Tibial nerve (tissue), 4 donors: Measurements from ENCODE around the gene SYNGAP1. TPM values are rescaled to one million over a fixed set of nuclear protein-coding genes. Genes with fewer than 3 reads are reported as not detected.
"Not testable (repeated sequence)": the region's sequence is repeated elsewhere in the genome, so short reads cannot be mapped to it uniquely, and the experiment has no call there.

ENCODE experiments used
- DNase-seq, 2 donors: peaks; one replicate each; pipeline ENCODE4 v3.0.0-alpha.2; 2019; ENCODE audit warnings: low spot score in 2 of 2
- H3K27ac ChIP-seq, 4 donors: fragments of 200-600 bp; sonication (generic) in 3 of 4; one replicate each; pipeline ENCODE4 v1.5.1; 2017 to 2019; ENCODE audit warnings: mild to moderate bottlenecking in 1 of 4
- H3K27me3 ChIP-seq, 2 donors: fragments of 200-600 bp; sonication (generic) in 1 of 2; one replicate each; pipeline versions ENCODE4 v1.5.1 to v1.6.0; 2017 to 2019
- H3K36me3 ChIP-seq, 3 donors: fragments of 200-600 bp; sonication (generic); one replicate each; pipeline ENCODE4 v1.5.1; 2018 to 2019
- H3K4me1 ChIP-seq, 4 donors: fragments of 200-600 bp; sonication (generic) in 3 of 4; one replicate each; pipeline ENCODE4 v1.5.1; 2017 to 2019
- H3K4me3 ChIP-seq, 4 donors: fragments of 200-600 bp; sonication (generic) in 3 of 4; one replicate each; pipeline ENCODE4 v1.5.1; 2017 to 2019; ENCODE audit warnings: mild to moderate bottlenecking in 1 of 4, moderate library complexity in 1 of 4
- H3K9me3 ChIP-seq, 4 donors: fragments of 200-600 bp; sonication (generic) in 3 of 4; one replicate each; pipeline ENCODE4 v1.5.1; 2017 to 2019
- EP300 ChIP-seq, 2 donors: sonication (generic); formaldehyde crosslinking; IDR thresholded peaks; one replicate each; pipeline ENCODE4 v1.6.1; 2017; ENCODE audit warnings: antibody characterized with exemption in 2 of 2, mild to moderate bottlenecking in 1 of 2
- POLR2A ChIP-seq, 2 donors: fragments of 450-650 bp; IDR thresholded peaks; one replicate each; pipeline ENCODE4 v1.6.1; 2017; ENCODE audit warnings: antibody characterized with exemption in 2 of 2, mild to moderate bottlenecking in 2 of 2, moderate library complexity in 2 of 2
- WGBS, 2 donors: methylation state at CpG; one replicate each; pipeline ENCODE4 v1.1.5; 2018; 5-methylcytosine and 5-hydroxymethylcytosine counted together
- total RNA-seq, 4 donors: library from RNA; depleted of rRNA; stranded (reverse); fragments of >200 nt; gene quantifications; one replicate each; pipeline ENCODE4 v1.1.0, GENCODE V29; 2016
- TF ChIP-seq, protein P1 (sequence below), 5 experiments: fragments of 200-600 bp in 3 of 5; fragments of 450-650 bp in 2 of 5; sonication (generic) in 3 of 5; IDR thresholded peaks; one replicate each; pipeline ENCODE4 v1.5.1; 2016 to 2019; ENCODE audit warnings: antibody characterized with exemption in 5 of 5, mild to moderate bottlenecking in 3 of 5, moderate library complexity in 2 of 5

Gene SYNGAP1
- total RNA-seq, 4 donors from 2014 or later, result 13.0 to 29.7 (median 19.2) TPM

DNA sequence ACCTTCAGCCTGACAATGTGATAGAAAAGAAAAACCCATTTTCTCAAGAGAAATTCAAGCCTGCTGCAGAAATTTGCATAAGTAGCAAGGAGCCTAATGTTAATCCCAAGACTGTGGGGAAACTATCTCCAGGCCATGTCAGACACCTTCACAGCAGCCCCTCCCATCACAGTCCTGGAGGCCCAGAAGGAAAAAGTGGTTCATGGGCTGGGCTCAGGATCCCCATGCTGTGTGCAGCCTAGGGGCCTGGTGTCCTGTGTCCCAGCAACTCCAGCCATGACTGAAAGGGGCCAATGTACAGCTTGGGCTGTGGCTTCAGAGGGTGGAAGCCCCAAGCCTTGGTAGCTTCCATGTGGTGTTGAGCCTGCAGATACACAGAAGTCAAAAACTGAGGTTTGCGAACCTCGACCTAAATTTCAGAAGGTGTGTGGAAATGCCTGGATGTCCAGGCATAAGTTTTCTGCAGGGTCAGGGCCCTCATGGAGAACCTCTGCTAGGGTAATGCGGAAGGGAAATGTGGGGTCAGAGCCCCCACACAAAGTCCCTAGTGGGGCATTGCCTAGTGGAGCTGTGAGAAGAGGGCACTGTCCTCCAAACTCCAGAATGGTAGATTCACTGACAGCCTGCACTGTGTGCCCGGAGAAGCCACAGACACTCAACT, 46.3 kb downstream of the SYNGAP1 start:
- Histone ChIP-seq H3K36me3 (no peaks in the 10 kb centered on the region), H3K4me1 (no peaks in the 10 kb centered on the region), H3K4me3 (no peak overlapping the region), H3K27ac (no peak overlapping the region), H3K27me3 (no peaks in the 10 kb centered on the region), H3K9me3 (no peaks in the 10 kb centered on the region)
- TF ChIP-seq POLR2A (IDR thresholded peaks at IDR 0.05) (no peak), EP300 (IDR thresholded peaks at IDR 0.05) (no peak)
- TF ChIP-seq, protein P1, sequence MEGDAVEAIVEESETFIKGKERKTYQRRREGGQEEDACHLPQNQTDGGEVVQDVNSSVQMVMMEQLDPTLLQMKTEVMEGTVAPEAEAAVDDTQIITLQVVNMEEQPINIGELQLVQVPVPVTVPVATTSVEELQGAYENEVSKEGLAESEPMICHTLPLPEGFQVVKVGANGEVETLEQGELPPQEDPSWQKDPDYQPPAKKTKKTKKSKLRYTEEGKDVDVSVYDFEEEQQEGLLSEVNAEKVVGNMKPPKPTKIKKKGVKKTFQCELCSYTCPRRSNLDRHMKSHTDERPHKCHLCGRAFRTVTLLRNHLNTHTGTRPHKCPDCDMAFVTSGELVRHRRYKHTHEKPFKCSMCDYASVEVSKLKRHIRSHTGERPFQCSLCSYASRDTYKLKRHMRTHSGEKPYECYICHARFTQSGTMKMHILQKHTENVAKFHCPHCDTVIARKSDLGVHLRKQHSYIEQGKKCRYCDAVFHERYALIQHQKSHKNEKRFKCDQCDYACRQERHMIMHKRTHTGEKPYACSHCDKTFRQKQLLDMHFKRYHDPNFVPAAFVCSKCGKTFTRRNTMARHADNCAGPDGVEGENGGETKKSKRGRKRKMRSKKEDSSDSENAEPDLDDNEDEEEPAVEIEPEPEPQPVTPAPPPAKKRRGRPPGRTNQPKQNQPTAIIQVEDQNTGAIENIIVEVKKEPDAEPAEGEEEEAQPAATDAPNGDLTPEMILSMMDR (IDR thresholded peaks at IDR 0.05), result no peak
- DNase-seq, result no peak
- 89 to 93% methylated on average over 4 of the region's 4 CpGs for WGBS, 2 donors

DNA sequence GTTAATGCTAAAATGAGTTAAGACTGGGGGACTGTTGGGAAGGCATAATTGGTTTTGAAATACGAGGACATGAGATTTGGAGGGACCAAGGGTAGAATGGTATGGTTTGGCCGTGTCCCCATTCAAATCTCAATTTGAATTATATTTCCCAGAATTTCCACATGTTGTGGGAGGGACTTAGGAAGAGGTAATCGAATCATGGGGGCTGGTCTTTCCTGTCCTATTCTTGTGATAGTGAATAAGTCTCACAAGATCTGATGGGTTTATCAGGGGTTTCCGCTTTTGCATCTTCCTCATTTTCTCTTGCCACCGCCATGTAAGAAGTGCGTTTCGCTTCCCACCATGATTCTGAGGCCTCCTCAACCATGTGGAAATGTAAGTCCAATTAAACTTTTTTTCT, 47.2 kb downstream of the SYNGAP1 start:
- 75 to 78% methylated on average over 7 of the region's 7 CpGs for whole genome bisulfite sequencing, 2 donors

DNA sequence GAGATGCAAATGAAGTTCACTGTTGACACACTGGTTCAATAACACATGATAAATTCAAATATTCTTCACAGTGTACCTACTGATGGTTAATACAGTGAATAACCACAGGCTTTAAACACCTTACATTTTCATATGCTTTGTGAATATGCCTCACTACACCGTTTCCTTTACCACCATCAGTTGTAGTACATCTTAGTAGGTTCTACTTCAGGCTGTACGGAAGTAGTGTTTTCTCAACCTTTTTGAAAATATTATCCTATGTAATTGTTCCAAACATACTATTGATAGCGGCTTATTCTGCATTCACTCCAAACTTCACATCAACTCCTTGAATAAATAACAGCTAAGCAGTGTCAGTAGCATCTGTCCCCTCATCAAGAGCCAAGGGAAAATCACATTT, 49.8 kb downstream of the SYNGAP1 start:
- H3K27me3 ChIP-seq, result no peaks in the 10 kb centered on the region
- 81 to 85% methylated on average over 3 of the region's 3 CpGs for WGBS, 2 donors
- H3K4me1 ChIP-seq, result no peaks in the 10 kb centered on the region

More for the DNA sequence above, 47.2 kb downstream of the SYNGAP1 start:
- H3K4me3 ChIP-seq, result no peak overlapping the region
- H3K4me1 ChIP-seq, result no peaks in the 10 kb centered on the region
- TF ChIP-seq, protein P1 (IDR thresholded peaks at IDR 0.05), result no peak
- TF ChIP-seq EP300 (IDR thresholded peaks at IDR 0.05) (no peak), POLR2A (IDR thresholded peaks at IDR 0.05) (no peak)
- DNase-seq, result no peak
- H3K36me3 ChIP-seq, result no peaks in the 10 kb centered on the region
- no peaks in the 10 kb centered on the region for H3K9me3 ChIP-seq
- H3K27ac ChIP-seq, result no peak overlapping the region
- no peaks in the 10 kb centered on the region for H3K27me3 ChIP-seq

DNA sequence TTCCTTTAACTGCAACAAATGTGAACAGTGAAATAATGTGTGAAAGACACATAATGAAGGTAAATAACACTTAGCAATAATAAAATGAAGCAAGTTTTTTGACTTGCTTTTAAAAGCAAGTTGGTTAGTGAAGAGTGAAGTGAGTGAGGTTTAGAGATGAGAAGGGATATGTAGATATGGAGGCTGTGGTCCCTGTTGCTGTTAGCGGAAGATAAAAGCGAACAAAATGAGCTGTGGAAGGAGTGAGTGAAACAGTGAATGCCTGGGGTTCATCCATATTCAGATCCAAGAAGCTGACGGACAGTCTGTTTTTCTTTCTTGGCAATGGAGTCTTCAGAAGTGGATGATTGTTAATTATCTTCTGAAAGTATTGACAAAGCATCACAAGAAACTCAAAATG, 58.0 kb downstream of the SYNGAP1 start:
- 59 to 69% methylated on average over 3 of the region's 3 CpGs for WGBS, 2 donors
- Histone ChIP-seq H3K4me3 (no peak overlapping the region), H3K36me3 (no peaks in the 10 kb centered on the region), H3K27me3 (no peaks in the 10 kb centered on the region), H3K9me3 (no peaks in the 10 kb centered on the region), H3K27ac (no peak overlapping the region), H3K4me1 (no peaks in the 10 kb centered on the region)
- DNase-seq, result no peak
- TF ChIP-seq, protein P1 (IDR thresholded peaks at IDR 0.05), result no peak
- TF ChIP-seq EP300 (IDR thresholded peaks at IDR 0.05), result no peak
- no peak for TF ChIP-seq POLR2A (IDR thresholded peaks at IDR 0.05)

More for the DNA sequence above, 49.8 kb downstream of the SYNGAP1 start:
- Histone ChIP-seq H3K27ac (no peak overlapping the region), H3K36me3 (no peaks in the 10 kb centered on the region), H3K4me3 (no peak overlapping the region), H3K9me3 (no peaks in the 10 kb centered on the region)
- no peak for DNase-seq
- TF ChIP-seq EP300 (IDR thresholded peaks at IDR 0.05), result no peak
- no peak for TF ChIP-seq POLR2A (IDR thresholded peaks at IDR 0.05)
- TF ChIP-seq, protein P1 (IDR thresholded peaks at IDR 0.05), result no peak

DNA sequence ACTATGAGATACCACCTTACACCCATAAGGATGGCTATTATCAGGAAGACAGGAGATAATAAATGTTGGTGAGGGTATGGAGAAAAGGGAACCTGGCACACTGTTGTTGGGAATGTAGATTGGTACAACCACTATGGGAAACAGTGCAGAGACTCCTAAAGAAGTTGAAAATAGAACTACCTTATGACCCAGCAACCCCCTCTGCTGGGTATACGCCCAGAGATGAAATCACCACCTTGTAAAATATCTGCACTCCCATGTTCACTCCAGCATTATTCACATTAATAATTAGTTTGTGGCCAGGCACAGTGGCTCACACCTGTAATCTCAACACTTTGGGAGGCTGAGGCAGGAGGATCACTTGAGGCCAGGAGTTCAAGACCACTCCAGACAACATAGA, 61.3 kb downstream of the SYNGAP1 start:
- TF ChIP-seq POLR2A (IDR thresholded peaks at IDR 0.05) (no peak), EP300 (IDR thresholded peaks at IDR 0.05) (no peak)
- TF ChIP-seq, protein P1 (IDR thresholded peaks at IDR 0.05), result no peak
- 65 to 79% methylated on average over 1 of the region's 1 CpG for WGBS, 2 donors
- H3K9me3 ChIP-seq, result no peaks in the 10 kb centered on the region
- no peaks in the 10 kb centered on the region for H3K36me3 ChIP-seq
- no peak for DNase-seq
- no peaks in the 10 kb centered on the region for H3K27me3 ChIP-seq
- H3K4me3 ChIP-seq, result no peak overlapping the region
- no peak overlapping the region for H3K27ac ChIP-seq
- H3K4me1 ChIP-seq, result no peaks in the 10 kb centered on the region

DNA sequence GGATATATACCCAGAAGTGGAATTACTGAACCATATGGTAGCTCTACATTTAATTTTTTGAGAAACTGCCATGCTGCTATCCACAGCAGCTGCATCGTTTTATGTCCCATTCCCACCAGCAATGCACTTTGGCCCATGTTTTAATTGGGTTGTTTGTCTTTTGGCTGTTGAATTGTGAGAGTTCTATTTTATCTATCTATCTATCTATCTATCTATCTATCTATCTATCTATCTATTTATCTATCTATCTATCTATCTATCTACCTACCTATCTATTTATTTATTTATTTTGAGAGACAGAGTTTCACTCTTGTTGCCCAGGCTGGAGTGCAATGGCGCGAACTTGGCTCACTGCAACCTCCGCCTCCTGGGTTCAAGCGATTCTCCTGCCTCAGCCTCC, 62.8 kb downstream of the SYNGAP1 start:
- 87 to 95% methylated on average over 5 of the region's 5 CpGs for WGBS, 2 donors
- not testable (repeated sequence) for H3K4me3 ChIP-seq, H3K9me3 ChIP-seq, H3K36me3 ChIP-seq, H3K27ac ChIP-seq, DNase-seq, H3K4me1 ChIP-seq, H3K27me3 ChIP-seq
